ENCODE data around the gene TBC1D25. TPM values are rescaled to one million over a fixed set of nuclear protein-coding genes. Genes with fewer than 3 reads are reported as not detected.

Gene TBC1D25
- total RNA-seq, 1 donor from 2014 or later, result 18.9 TPM

DNA sequence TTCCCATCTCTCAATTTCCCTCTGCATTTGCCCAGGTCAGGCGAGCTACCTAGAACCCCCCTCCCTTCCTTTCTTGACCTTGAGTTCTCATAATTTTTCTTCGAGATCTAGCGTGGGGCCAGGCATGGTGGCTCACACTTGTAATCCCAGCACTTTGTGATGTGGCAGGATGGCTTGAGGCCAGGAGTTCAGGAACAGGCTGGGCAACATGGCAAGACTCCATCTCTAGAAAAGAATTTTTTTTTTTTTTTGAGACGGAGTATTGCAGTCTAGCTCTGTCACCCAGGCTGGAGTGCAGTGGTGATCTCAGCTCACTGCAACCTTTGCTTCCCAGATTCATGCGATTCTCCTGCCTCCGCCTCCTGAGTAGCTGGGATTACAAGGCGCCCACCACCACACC lies 35.3 kb upstream of the TBC1D25 start:
- Mint-ChIP-seq H3K27me3 (ENCODE audit: low read depth) (no peaks in the 10 kb centered on the region), H3K4me3 (ENCODE audit: unreplicated experiment) (no peak overlapping the region)

GRCh38 chrX:48505481-48505880 lies 34.0 kb upstream of the TBC1D25 start:
- no peak overlapping the region for H3K27ac Mint-ChIP-seq (ENCODE audit: unreplicated experiment)

More for the DNA sequence above, 35.3 kb upstream of the TBC1D25 start:
- Mint-ChIP-seq H3K36me3 (ENCODE audit: low read depth) (no peaks in the 10 kb centered on the region), H3K4me1 (ENCODE audit: low read depth) (peaks cover 3% of the 10 kb centered on the region), H3K9me3 (ENCODE audit: low read depth) (no peaks in the 10 kb centered on the region), H3K27ac (ENCODE audit: unreplicated experiment) (no peak overlapping the region)
- no peak for DNase-seq (ENCODE audit: low spot score)
- no peak for TF ChIP-seq CTCF (IDR thresholded peaks at IDR 0.05)

GRCh38 chrX:48507246-48507645 lies 32.3 kb upstream of the TBC1D25 start:
- no peak for TF ChIP-seq CTCF (IDR thresholded peaks at IDR 0.05)
- no peak overlapping the region for H3K4me3 Mint-ChIP-seq (ENCODE audit: unreplicated experiment)
- peaks cover 12% of the 10 kb centered on the region for H3K4me1 Mint-ChIP-seq (ENCODE audit: low read depth)
- no peak overlapping the region for H3K27ac Mint-ChIP-seq (ENCODE audit: unreplicated experiment)
- no peaks in the 10 kb centered on the region for H3K36me3 Mint-ChIP-seq (ENCODE audit: low read depth)
- H3K27me3 Mint-ChIP-seq (ENCODE audit: low read depth), result no peaks in the 10 kb centered on the region
- no peak for DNase-seq (ENCODE audit: low spot score)
- H3K9me3 Mint-ChIP-seq (ENCODE audit: low read depth), result no peaks in the 10 kb centered on the region

More at GRCh38 chrX:48505481-48505880, 34.0 kb upstream of the TBC1D25 start:
- DNase-seq (ENCODE audit: low spot score), result no peak
- no peak overlapping the region for H3K4me3 Mint-ChIP-seq (ENCODE audit: unreplicated experiment)
- H3K36me3 Mint-ChIP-seq (ENCODE audit: low read depth), result no peaks in the 10 kb centered on the region
- no peak for TF ChIP-seq CTCF (IDR thresholded peaks at IDR 0.05)
- peaks cover 12% of the 10 kb centered on the region for H3K4me1 Mint-ChIP-seq (ENCODE audit: low read depth)
- no peaks in the 10 kb centered on the region for H3K9me3 Mint-ChIP-seq (ENCODE audit: low read depth)
- no peaks in the 10 kb centered on the region for H3K27me3 Mint-ChIP-seq (ENCODE audit: low read depth)

GRCh38 chrX:48508400-48509244 lies 30.9 kb upstream of the TBC1D25 start, which contains the start of gene PORCN:
PORCN (plus strand) TSS chrX:48508992; CDS start chrX:48509821, 829 bp downstream.
- TF ChIP-seq CTCF (IDR thresholded peaks at IDR 0.05), result no peak
- no peaks in the 10 kb centered on the region for H3K27me3 Mint-ChIP-seq (ENCODE audit: low read depth)
- H3K4me1 Mint-ChIP-seq (ENCODE audit: low read depth), result peaks cover 12% of the 10 kb centered on the region
- H3K27ac Mint-ChIP-seq (ENCODE audit: unreplicated experiment), result peak within 1 kb of the TSS; percentile 61
- no peaks in the 10 kb centered on the region for H3K9me3 Mint-ChIP-seq (ENCODE audit: low read depth)
- H3K36me3 Mint-ChIP-seq (ENCODE audit: low read depth), result no peaks in the 10 kb centered on the region
- no peak for DNase-seq (ENCODE audit: low spot score)
- H3K4me3 Mint-ChIP-seq (ENCODE audit: unreplicated experiment), result peak within 1 kb of the TSS; percentile 82

DNA sequence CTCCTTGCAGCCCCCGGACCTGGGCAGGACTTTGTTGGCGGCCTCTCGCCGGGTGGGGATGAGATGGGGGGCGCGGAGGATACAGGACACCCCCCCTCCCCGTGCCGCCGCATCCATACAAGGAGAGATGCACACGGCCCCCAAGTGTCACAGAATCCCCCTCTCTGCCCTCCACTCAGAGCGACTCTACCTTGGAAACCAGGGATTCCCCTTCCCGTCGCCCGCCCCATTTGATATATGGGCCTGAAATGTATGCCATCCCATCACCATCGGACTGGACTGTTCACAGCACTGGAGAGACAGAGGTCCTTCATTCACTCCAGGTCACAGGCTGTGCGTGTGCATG lies 30.3 kb upstream of the TBC1D25 start:
- Mint-ChIP-seq H3K36me3 (ENCODE audit: low read depth) (no peaks in the 10 kb centered on the region), H3K27me3 (ENCODE audit: low read depth) (no peaks in the 10 kb centered on the region), H3K27ac (ENCODE audit: unreplicated experiment) (peak overlapping the region; percentile 54), H3K9me3 (ENCODE audit: low read depth) (no peaks in the 10 kb centered on the region), H3K4me3 (ENCODE audit: unreplicated experiment) (peak overlapping the region; percentile 82), H3K4me1 (ENCODE audit: low read depth) (peaks cover 12% of the 10 kb centered on the region)
- no peak for DNase-seq (ENCODE audit: low spot score)
- TF ChIP-seq CTCF (IDR thresholded peaks at IDR 0.05), result no peak

Measured in chondrocyte (in vitro differentiated cells).